Common myeloid progenitor, CD34-positive (primary cell): ENCODE data around the gene SVIL.
"Not testable (repeated sequence)": the region's sequence is repeated elsewhere in the genome, so short reads cannot be mapped to it uniquely, and the experiment has no call there.

ENCODE experiments used
- CTCF ChIA-PET: fragments of 350-600 bp; sonication (Branson Sonifier 250); formaldehyde crosslinking; loops from one replicate; lab custom pipeline; 2021; ENCODE audit warnings: antibody characterized with exemption; lab: Charles Lee
- POLR2A ChIA-PET: fragments of 350-600 bp; sonication (Branson Sonifier 250); formaldehyde crosslinking; loops from one replicate; lab custom pipeline; 2021; ENCODE audit warnings: antibody characterized with exemption; lab: Charles Lee
- DNase-seq, 3 donors: peaks; one replicate each; pipeline versions ENCODE4 v3.0.0 to v3.0.0-alpha.2; 2013
- H3K27ac ChIP-seq, 2 experiments: 1 replicate in 1 of 2; 2 replicates in 1 of 2; pipeline ENCODE4 v1.7.0; 2013; ENCODE audit warnings: inconsistent platforms in 2 of 2, low read length in 2 of 2, mild to moderate bottlenecking in 2 of 2, low read depth in 1 of 2, moderate library complexity in 1 of 2; ENCODE audit not compliant: severe bottlenecking in 2 of 2, insufficient read depth in 1 of 2, poor library complexity in 1 of 2
- H3K27me3 ChIP-seq, 5 experiments: replicated peaks in 2 of 5; 1 replicate in 3 of 5; 2 replicates in 2 of 5; pipeline versions ENCODE4 v1.6.1 to v1.7.0; 2013; ENCODE audit warnings: low read length in 4 of 5, mild to moderate bottlenecking in 2 of 5, moderate library complexity in 2 of 5, inconsistent platforms in 1 of 5; ENCODE audit not compliant: insufficient read depth in 5 of 5, control insufficient read depth in 4 of 5
- H3K36me3 ChIP-seq, 4 experiments: 1 replicate in 2 of 4; 2 replicates in 2 of 4; pipeline versions ENCODE4 v1.6.1 to v1.7.0; 2013; ENCODE audit warnings: low read length in 3 of 4, control low read depth in 1 of 4, mild to moderate bottlenecking in 1 of 4; ENCODE audit not compliant: control insufficient read depth in 4 of 4, insufficient read depth in 4 of 4
- H3K4me1 ChIP-seq, 4 experiments: 1 replicate in 3 of 4; 2 replicates in 1 of 4; pipeline versions ENCODE4 v1.6.1 to v1.7.1; 2013; ENCODE audit warnings: low read length in 3 of 4, mild to moderate bottlenecking in 3 of 4, control low read depth in 1 of 4, inconsistent platforms in 1 of 4, moderate library complexity in 1 of 4; ENCODE audit not compliant: control insufficient read depth in 4 of 4, insufficient read depth in 4 of 4; ENCODE audit errors: control extremely low read depth in 1 of 4
- H3K4me3 ChIP-seq, 7 experiments: 1 replicate in 4 of 7; 2 replicates in 3 of 7; pipeline versions ENCODE4 v1.5.1 to v1.7.0; 2013; ENCODE audit warnings: mild to moderate bottlenecking in 7 of 7, low read length in 6 of 7, moderate library complexity in 6 of 7, inconsistent platforms in 2 of 7, low read depth in 2 of 7, control low read depth in 1 of 7; ENCODE audit not compliant: insufficient read depth in 4 of 7, control insufficient read depth in 1 of 7; ENCODE audit errors: extremely low read depth in 1 of 7
- H3K9me3 ChIP-seq, 5 experiments: 1 replicate in 4 of 5; 2 replicates in 1 of 5; pipeline versions ENCODE4 v1.6.1 to v1.7.1; 2013; ENCODE audit warnings: low read length in 4 of 5, mild to moderate bottlenecking in 2 of 5, inconsistent platforms in 1 of 5, low read depth in 1 of 5, moderate library complexity in 1 of 5; ENCODE audit not compliant: control insufficient read depth in 4 of 5, insufficient read depth in 2 of 5; ENCODE audit errors: control extremely low read depth in 1 of 5
- WGBS: methylation state at CpG from one replicate; pipeline ENCODE4 v1.1.5; 2013; ENCODE audit not compliant: insufficient coverage; 5-methylcytosine and 5-hydroxymethylcytosine counted together

SVIL gene

DNA sequence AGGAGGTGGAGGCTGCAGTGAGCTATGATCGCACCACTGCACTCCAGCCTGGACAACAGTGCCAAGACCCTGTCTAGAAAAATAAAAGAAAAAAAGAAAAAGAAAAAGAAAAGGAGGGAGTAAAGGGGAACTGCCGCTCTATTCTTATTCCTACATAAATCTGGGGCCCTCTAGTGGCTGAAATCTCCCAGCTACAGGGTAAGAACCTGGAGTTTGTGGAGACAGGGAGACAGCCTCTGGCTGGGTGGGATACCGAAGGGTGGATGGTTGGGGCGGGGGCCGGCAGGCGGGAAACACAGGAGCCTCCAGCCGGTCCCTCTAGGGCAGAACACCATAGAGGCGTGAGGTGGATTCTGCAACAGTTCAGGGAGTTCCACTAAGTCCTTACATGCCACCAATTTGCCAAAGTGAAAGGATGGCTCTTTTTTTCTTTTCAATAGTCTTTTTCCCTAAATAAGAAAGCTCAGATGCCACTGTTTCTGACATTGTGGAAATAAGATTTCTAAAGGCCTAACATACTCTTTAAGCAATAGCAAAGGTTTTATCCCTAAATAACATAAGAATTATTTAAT is 117.3 kb downstream of the SVIL start:
- ChIA-PET CTCF (interaction anchor here (0.6 to 3.2 kb wide), 6 partner anchors 10 to 347 kb away, joined by 3 to 14 read pairs (median 4); no protein-coding TSS in a partner anchor), POLR2A (no interaction called here)
- Histone ChIP-seq H3K9me3 (no peaks in the 10 kb centered on the region), H3K27me3 (no peaks in the 10 kb centered on the region), H3K4me1 (no peaks in the 10 kb centered on the region), H3K27ac (no peak overlapping the region), H3K4me3 (no peak overlapping the region), H3K36me3 (peaks cover 4 to 20% (median 8%) of the 10 kb centered on the region in 4 experiments)
- DNase-seq, result peak; percentile 29 to 51 (median 40)
- WGBS, result 84% methylated on average over 3 of the region's 8 CpGs

DNA sequence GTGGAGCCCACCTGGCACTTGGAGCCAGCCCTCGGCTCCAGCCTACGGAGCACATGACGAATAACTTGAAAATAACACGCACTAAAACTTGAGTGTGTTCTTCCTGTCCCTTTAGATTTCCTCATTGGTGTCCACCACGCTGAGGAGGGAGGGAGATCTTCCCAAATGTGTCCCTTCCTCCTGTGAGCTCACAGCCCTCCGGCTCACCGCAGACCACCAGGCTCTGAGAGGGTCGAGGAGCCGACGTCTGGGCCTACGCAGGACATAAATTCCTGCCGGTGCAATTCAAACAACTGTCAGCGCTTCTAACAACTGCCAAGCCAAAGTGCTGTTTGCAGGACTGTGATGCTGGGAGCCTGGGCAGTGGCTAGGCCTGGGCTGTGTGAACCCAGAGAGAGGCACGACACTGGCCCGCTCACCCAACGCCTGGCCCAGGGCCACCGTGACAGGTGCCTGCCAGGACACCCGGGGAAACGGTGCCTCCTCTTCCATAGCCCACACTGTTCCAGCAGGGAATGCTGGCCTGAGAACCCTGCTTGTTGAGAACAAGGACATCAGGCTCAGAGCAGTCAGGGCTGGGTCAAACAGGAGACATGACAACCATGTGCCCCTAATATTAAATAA is 118.3 kb downstream of the SVIL start:
- peaks cover 0 to 17% (median 6%) of the 10 kb centered on the region in 4 experiments for H3K36me3 ChIP-seq
- POLR2A ChIA-PET, H3K4me3 ChIP-seq, H3K27ac ChIP-seq, H3K9me3 ChIP-seq, H3K27me3 ChIP-seq, DNase-seq, H3K4me1 ChIP-seq: not testable (repeated sequence)
- CTCF ChIA-PET, result interaction anchor here (1.0 to 1.3 kb wide), 2 partner anchors 9 to 13 kb away, joined by 3 read pairs; no protein-coding TSS in a partner anchor
- 97% methylated on average over 10 of the region's 19 CpGs for WGBS

DNA sequence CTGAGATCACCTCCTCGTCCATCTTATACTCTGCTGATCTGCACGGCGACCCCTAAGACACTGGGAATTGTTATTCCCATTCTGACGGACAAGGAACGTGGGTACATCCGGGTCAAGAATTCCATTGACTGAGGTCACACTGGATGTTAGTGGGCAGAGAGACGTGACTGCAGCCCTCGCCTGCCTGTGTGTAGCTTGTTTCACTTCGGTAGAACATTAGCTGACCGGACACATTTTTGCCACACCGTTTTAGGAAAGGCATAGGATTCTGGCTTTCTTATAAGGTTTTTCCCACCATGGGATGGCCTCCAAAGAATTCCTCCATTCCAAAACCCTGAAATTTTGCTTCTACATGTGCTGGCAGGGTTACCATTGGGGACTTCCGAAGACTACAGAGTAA is 118.9 kb downstream of the SVIL start:
- DNase-seq, H3K9me3 ChIP-seq, H3K4me1 ChIP-seq, POLR2A ChIA-PET, H3K27ac ChIP-seq, H3K27me3 ChIP-seq, H3K4me3 ChIP-seq: not testable (repeated sequence)
- CTCF ChIA-PET, result interaction anchor here (1.0 to 1.2 kb wide), 2 partner anchors 8 to 38 kb away, joined by 3 read pairs; no protein-coding TSS in a partner anchor
- peaks cover 0 to 13% (median 6%) of the 10 kb centered on the region in 4 experiments for H3K36me3 ChIP-seq
- 93% methylated on average over 10 of the region's 12 CpGs for WGBS

DNA sequence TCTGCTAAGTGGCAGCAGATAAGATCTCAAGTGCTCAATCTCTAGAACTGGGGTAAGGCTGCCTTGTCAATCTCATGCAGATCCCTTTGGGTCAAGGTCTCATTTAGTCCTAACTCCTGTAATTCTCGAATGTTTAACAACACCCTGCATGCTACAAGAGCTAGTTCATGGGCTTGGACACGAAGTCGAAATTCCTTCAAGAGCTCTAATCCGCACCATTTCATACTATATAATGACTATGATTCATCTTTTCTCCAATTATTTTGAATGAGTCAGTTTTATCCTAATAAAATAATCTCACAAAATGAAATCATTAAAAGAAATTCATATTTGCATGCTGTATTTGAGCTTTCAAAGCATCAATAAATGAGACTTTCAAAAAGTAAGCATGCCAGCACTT is 119.7 kb downstream of the SVIL start:
- DNase-seq, H3K4me3 ChIP-seq, POLR2A ChIA-PET, H3K4me1 ChIP-seq, H3K36me3 ChIP-seq, H3K27ac ChIP-seq, H3K9me3 ChIP-seq, H3K27me3 ChIP-seq: not testable (repeated sequence)
- WGBS, result no CpG with 5 or more reads among the region's 4 CpGs
- CTCF ChIA-PET, result interaction anchor here (1.0 to 1.6 kb wide), 4 partner anchors 9 to 38 kb away, joined by 3 to 5 read pairs (median 4); no protein-coding TSS in a partner anchor

DNA sequence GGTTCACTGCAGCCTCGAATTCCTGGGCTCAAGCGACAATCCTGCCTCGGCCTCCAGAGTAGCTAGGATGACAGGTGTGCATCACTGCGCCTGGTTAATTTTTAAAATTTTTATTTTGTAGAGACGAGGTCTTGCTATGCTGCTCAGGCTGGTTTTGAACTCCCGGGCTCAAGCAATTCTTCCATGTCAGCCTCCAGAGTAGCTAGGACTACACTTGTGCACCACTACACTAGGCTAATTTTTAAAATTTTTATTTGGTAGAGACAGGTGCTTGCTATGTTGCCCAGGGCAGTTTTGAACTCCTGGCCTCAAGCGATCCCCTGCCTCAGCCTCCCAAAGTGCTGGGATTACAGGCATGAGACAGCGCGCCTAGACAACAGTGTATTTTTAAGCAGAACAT is 120.5 kb downstream of the SVIL start:
- no peak for DNase-seq
- Histone ChIP-seq H3K27ac (no peak overlapping the region), H3K4me3 (no peak overlapping the region), H3K27me3 (no peaks in the 10 kb centered on the region), H3K36me3 (peaks cover 0 to 8% (median 4%) of the 10 kb centered on the region in 4 experiments), H3K4me1 (no peaks in the 10 kb centered on the region), H3K9me3 (no peaks in the 10 kb centered on the region)
- CTCF ChIA-PET, result interaction anchor here (1.3 to 1.7 kb wide), 3 partner anchors 10 to 17 kb away, joined by 4 to 5 read pairs (median 5); no protein-coding TSS in a partner anchor
- POLR2A ChIA-PET, result no interaction called here
- WGBS, result 91% methylated on average over 9 of the region's 9 CpGs

DNA sequence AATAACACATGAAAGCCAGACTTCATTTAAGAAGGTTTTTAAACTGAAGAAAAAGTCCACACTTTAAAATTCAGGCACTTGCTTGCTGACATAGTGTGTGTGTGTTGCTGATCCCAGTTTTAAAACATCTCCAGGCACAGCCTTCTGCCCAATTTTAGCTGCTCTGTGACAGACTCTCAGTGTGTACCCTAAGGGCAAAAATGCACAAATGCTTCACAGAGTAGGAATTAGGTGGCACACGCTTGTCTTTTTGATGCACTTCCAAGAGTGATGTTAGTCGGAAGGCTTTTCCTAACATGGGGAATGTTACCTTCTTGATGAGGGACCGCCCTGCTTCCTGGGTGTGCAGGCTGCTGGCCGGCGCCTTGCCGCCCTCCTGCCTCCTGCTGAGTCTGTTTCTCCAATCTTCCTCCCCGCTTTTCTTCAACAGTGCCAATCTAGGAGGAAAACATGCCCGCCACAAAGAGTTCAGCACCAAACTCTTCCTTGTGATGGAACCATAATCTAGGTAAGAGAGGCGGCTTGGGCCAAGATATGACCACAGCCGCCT is 122.3 kb downstream of the SVIL start:
- no peaks in the 10 kb centered on the region for H3K9me3 ChIP-seq
- POLR2A ChIA-PET, result no interaction called here
- no peaks in the 10 kb centered on the region for H3K27me3 ChIP-seq
- peaks cover 0 to 7% (median 2%) of the 10 kb centered on the region in 4 experiments for H3K36me3 ChIP-seq
- H3K27ac ChIP-seq, result no peak overlapping the region
- H3K4me1 ChIP-seq, result no peaks in the 10 kb centered on the region
- CTCF ChIA-PET, result interaction anchor here (0.7 to 1.8 kb wide), 7 partner anchors 10 to 164 kb away, joined by 3 to 5 read pairs (median 3); no protein-coding TSS in a partner anchor
- DNase-seq, result no peak
- H3K4me3 ChIP-seq, result no peak overlapping the region
- WGBS, result 99% methylated on average over 8 of the region's 10 CpGs

DNA sequence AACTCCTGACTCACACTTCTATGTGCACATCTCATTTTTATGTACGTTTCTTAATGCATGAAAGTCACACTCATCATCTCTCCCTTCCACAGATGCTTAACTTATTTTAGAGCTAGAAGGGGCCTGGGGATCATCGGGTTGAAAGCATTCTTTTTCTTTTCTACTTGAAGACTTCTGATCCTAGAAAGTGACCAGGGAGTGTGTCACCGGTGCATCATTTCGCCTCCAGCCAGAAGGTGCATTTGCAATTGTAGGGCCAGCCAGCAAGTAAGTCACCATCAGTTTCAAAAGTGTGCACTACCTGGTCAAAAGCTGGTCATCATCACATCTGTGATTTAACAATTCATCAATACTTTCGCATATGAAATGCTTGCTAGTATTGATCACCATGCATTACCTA is 123.0 kb downstream of the SVIL start:
- POLR2A ChIA-PET, H3K27me3 ChIP-seq, H3K9me3 ChIP-seq, DNase-seq, H3K27ac ChIP-seq, H3K4me1 ChIP-seq, H3K4me3 ChIP-seq, H3K36me3 ChIP-seq: not testable (repeated sequence)
- CTCF ChIA-PET, result interaction anchor here (1.3 to 1.8 kb wide), 2 partner anchors 9 to 22 kb away, joined by 5 read pairs; no protein-coding TSS in a partner anchor
- 97% methylated on average over 4 of the region's 5 CpGs for WGBS
